ENCODE data around the gene NGRN.
"Not testable (repeated sequence)": the region's sequence is repeated elsewhere in the genome, so short reads cannot be mapped to it uniquely, and the experiment has no call there.

NGRN gene

DNA sequence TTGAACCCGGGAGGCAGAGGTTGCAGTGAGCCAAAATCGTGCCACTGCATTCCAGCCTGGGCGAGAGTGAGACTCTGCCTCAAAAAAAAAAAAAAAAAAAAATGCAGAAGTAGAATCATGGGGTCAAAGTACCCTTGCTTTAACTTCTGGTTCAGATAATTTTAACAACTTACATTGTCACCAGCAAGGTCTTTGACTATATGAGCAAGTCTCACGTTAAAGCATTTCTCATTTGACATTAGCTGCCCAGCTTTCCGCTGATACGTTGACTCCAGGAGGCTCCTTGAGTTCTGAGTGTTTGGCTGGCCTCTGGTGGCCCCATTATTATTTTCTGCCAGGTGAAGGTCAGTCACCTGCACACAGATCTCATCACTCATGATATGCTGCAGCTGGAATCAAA lies 16.2 kb downstream of the NGRN start:
- not testable (repeated sequence) for DNase-seq (ENCODE audit: low read depth in 2 of 2)

DNA sequence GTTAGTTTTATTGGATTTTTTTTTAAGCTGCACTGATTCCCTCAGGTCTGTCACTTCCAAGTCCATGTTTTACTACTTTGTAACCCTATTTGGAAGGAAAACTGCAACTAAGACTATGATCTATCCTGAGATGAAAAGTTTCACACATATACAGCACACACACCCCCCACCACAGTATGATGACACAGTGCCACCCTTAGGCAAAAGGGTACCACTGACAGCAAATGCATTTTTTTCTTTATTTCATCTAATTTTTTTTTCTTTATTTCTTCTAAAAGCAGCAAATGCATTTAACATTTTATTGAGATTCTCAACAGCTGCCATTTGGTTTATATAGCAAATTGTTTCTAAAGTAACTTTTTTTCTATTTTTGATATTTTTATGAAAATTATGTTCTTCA lies 21.2 kb downstream of the NGRN start:
- DNase-seq (ENCODE audit: low read depth in 2 of 2): no peak

DNA sequence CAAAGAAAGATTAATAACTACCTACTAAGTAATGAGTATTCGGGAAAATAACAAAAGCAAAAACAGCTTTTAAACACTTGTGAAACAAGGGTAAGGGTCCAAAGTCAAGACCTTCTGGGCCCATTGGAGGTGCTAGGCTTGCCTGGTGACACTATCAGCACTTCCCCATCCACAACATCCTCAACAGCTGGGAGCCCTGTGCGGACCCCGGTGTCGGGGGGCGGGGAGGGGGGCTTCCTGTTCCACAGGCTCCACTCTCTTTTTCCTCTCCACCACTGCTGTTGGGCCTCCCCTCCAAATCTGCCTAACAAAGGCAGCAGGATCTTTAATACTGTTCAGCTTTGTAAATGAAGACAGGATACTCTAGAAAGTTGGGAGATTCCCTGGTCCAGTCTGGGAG lies 21.6 kb downstream of the NGRN start:
- DNase-seq (ENCODE audit: low read depth in 2 of 2): no peak

- no peak for DNase-seq (ENCODE audit: low read depth in 2 of 2)
Measured at GRCh38 chr15:90287946-90288345, 22.5 kb downstream of the NGRN start.

GRCh38 chr15:90291679-90292356 lies 26.3 kb downstream of the NGRN start:
- no peak for DNase-seq (ENCODE audit: low read depth in 2 of 2)

DNA sequence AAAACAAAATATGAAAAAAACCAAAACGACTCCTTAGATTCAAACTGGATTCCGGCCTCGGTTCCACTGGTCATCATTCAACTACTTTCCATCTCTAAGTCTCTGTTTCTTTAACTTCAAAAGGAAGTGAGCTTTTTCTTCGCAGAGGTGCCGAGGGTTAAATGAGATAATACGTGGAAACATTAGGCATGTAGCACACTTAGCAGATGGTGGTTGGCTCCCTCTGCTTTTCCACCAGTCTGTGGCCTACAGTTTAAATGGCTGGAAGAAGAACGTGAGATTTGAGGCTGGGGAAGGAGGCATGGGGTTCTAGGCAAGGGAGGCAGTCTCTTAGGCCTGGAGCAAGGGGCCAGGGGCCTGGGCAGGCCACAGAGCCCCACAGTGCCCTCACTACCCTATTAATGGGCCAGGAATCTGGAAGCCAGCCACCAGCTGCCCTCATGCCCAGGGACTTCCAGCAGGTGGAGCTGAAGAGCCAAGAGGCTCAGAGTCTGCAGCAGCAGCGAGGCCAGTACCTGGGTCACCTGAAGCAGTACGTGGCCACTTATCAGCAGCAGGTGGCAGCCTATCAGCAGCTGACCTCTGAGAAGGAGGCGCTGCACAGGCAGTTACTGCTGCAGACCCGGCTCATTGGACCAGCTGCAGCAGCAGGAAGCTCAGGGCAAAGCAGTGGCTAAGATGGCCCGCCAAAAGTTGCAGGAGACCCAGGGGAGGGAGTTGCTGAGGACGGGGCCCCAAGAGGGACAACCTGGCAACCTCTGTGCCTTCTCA lies 27.8 kb downstream of the NGRN start:
- DNase-seq (ENCODE audit: low read depth in 2 of 2): peak; percentile 25 to 32

DNA sequence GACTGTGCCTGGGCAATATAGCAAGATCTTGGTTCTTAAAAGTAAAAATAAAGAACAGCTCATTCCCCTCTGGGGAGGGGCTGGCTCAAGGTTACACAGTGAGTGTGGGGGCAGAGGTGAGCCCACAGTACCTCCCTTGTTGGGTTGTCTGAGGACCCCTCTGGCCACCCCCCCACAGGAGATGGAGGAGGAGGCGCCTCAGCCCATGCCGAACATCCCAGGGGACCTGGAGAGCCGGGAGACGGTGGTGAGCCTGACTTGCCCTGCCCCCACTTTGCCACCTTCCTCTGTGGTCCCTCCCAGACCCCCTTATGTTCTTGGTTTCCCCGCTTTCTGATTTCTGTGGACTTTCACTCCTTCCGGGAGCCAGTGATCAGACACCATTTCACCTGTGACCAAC lies 28.7 kb downstream of the NGRN start:
- DNase-seq (ENCODE audit: low read depth in 2 of 2): no peak

DNA sequence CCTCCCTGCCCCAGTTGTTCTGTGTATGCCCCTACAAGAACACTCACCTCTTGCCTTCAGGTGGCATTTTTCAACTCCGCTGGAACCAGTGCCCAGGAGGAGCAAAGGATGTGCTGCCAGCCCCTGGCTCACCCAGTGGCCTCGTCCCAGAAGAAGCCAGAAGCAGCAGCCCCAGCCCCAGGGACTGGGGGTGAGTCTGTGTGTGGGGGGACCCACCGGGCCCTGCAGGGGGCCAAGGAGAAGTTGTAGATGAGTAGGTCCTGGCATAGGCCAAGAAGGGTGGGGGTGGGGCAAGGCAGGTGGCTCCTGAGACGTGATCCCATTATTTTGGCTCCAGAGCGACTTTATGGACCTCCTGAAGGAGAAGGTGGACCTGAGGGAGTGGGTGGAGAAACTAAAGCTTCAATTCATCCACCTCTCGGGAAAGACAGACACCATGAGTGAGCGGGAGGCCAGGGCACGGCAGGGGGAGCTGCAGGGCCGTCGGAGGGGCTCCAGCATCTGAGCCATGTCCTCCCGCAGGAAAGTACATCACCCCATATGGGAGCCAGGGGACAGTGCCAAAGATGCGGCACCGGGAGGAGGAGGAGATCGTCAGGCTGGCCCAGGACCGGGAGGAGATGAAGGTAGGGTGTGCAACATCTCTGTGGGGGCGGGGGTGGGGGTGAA lies 29.3 kb downstream of the NGRN start:
- DNase-seq (ENCODE audit: low read depth in 2 of 2): no peak

DNA sequence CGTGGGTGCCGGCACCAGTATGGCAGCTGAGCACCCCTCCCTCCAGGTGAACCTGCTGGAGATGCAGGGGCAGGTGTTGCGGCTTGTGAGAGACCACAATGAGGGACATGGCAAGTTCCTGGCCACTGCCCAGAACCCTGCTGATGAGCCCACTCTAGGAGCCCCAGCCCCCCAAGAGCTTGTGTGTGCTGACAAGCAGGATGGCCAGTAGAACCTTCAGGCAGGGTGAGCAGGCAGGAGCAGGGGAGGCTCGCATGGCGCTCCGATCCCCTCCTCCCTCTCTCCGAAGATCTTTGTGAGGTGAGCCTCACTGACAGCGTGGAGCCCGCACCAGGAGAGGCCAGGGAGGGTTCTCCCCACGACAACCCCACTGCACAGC lies 29.8 kb downstream of the NGRN start:
- no peak for DNase-seq (ENCODE audit: low read depth in 2 of 2)

GRCh38 chr15:90296316-90296884 lies 30.9 kb downstream of the NGRN start:
- not testable (repeated sequence) for DNase-seq (ENCODE audit: low read depth in 2 of 2)

DNA sequence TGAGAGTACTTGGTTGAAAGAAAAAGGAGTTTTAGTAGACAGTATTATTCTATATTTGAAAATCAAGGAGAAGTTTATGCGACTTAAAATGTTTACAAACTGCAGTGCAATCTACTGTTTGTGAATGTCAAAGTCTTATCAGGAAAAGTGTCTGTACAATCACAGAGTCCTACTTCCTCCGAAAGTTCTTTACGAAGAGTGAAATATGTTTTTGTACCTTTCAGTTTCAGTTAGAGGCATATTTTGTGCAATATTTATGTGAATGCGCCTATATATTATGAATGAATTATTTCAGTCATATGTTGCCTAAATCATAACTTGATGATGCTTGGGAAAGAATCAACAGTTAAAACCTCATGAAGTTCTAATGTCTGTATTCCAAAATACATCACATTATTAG lies 31.5 kb downstream of the NGRN start:
- no peak for DNase-seq (ENCODE audit: low read depth in 2 of 2)

- no peak for DNase-seq (ENCODE audit: low read depth in 2 of 2)
Measured at GRCh38 chr15:90300541-90300940, 35.1 kb downstream of the NGRN start.

- DNase-seq (ENCODE audit: low read depth in 2 of 2): peak; percentile 8 to 29
Measured at GRCh38 chr15:90300988-90301706, 35.7 kb downstream of the NGRN start.

GRCh38 chr15:90301707-90302300 lies 36.3 kb downstream of the NGRN start:
- DNase-seq (ENCODE audit: low read depth in 2 of 2): no peak

DNA sequence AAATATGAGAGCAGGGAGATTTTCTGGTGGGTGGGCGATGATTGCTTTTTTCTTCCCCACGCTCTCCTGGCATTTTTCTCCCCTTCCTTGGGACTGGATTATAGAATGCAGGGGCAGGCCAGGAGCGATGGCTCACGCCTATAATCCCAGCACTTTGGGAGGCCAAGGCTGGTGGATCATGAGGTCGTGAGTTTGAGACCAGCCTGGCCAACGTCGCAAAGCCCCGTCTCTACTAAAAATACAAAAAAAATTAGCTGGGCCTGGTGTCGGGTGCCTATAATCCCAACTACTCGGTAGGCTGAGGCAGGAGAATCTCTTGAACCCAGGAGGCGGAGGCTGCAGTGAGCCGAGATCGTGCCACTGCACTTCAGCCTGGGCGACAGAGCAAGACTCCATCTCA lies 39.9 kb downstream of the NGRN start:
- not testable (repeated sequence) for DNase-seq (ENCODE audit: low read depth in 2 of 2)

DNA sequence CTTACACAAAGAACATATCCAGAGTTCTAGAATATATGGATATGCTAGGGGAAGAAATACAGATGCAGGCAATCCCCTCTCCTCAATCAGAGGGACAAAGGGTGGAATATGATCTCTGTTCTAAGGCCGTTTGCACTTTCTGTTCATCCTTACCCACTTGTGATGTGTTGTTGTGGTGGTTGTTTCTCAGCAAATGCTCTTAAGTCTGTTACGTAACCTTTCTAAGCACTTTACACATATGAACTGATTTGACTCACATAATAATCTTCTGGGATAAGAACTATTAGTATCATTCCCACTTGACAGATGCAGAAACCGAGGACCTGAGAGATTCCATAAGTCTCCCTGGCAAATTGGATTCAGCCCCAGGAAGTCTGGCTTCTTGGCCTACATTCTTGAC lies 40.5 kb downstream of the NGRN start:
- no peak for DNase-seq (ENCODE audit: low read depth in 2 of 2)

DNA sequence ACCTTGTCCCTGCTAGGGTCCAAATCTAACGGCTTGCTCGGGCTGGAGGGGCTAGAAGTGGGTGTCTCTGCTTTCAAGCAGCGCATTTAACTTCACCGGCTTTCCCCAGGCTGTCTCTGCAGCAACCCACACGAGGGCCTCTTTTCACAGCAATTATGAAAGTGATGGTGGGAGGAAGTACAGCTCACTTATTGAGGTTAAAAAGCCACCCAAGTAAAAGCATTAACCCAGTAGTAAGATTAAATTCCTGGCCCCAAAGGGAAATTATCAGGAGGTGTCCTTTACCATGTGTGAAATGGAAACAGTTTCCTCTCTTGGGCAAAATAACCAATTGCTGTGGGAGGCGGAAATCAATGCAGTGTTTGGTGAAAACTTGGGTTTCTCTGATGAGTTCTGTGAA lies 41.1 kb downstream of the NGRN start:
- DNase-seq (ENCODE audit: low read depth in 2 of 2): peak in 1 of 2 donors; percentile 16

- DNase-seq (ENCODE audit: low read depth in 2 of 2): no peak
Measured at GRCh38 chr15:90307661-90308060, 42.2 kb downstream of the NGRN start.

DNA sequence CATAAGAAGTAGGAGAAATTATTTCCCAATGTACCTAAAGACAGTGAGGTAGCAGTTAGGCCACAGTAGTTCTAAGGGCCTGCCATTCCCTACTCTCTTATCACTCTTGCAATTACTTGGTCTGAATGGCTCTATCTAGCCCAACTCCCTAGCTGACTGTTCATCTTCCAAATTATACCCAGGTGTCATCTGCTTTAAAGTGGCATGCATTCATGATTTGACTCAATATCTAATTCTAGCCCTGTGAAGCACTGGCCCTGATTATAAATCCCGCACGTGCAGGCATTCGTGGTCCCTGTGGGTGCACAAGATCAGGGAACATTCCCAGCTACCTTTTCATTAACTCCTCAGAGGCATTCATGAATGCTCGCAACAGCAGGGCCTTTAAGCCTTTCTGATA lies 43.5 kb downstream of the NGRN start:
- no peak for DNase-seq (ENCODE audit: low read depth in 2 of 2)

GRCh38 chr15:90315278-90315982 lies 50.0 kb downstream of the NGRN start:
- DNase-seq (ENCODE audit: low read depth in 2 of 2): no peak

GRCh38 chr15:90316139-90316538 lies 50.7 kb downstream of the NGRN start:
- no peak for DNase-seq (ENCODE audit: low read depth in 2 of 2)
